AG09309 (cell line): ENCODE data around the gene MYT1.

Experiments
- DNase-seq: peaks from one replicate; pipeline ENCODE4 v3.0.0-alpha.2; 2010; ENCODE audit warnings: low read depth
- H3K4me3 ChIP-seq: 2 replicates; pipeline ENCODE4 v1.5.1; 2011; ENCODE audit warnings: mild to moderate bottlenecking, low read depth, low read length, moderate library complexity; ENCODE audit not compliant: control insufficient read depth
- CTCF ChIP-seq: IDR thresholded peaks from 2 replicates; pipeline ENCODE4 v1.5.1; 2011; ENCODE audit warnings: mild to moderate bottlenecking, low read depth, low read length, inconsistent platforms; ENCODE audit not compliant: insufficient read depth, control insufficient read depth; ENCODE audit errors: missing control alignments

MYT1 gene

GRCh38 chr20:64236137-64237088, 72.2 kb downstream of the MYT1 start:
- no peak for TF ChIP-seq CTCF
- no peak for DNase-seq
- no peak overlapping the region for H3K4me3 ChIP-seq

GRCh38 chr20:64237316-64237715, 73.1 kb downstream of the MYT1 start:
- no peak overlapping the region for H3K4me3 ChIP-seq
- DNase-seq = no peak
- TF ChIP-seq CTCF = no peak

- DNase-seq = no peak
- no peak overlapping the region for H3K4me3 ChIP-seq
- no peak for TF ChIP-seq CTCF
Observed at GRCh38 chr20:64238115-64238825, 74.0 kb downstream of the MYT1 start.

DNA sequence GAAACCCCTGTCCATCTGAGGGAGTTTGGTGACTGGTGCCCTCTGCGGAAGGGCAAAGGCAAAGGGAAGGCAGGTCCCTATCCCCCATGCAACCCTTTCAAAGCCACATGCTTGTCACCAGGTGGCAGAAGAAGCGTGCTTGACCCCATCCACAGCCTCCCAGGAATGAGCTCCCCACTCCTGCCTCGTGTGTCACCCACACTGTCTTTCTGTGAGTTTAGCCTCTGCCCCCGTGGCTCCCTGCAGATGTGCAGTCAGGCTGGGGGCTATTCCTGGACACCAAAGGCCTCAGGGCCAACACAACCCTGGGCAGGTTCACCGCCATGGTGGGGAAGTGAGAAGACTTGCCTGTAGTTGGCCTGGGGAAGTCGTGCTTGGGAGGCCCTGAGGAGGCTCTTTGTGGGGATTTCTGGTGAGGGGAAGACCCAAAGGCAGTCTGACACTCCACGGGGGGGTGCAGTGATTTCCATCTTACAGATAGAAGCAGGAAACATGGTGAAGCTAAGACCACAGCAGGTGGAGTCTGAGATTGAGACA, 74.7 kb downstream of the MYT1 start:
- no peak for DNase-seq
- no peak for TF ChIP-seq CTCF
- no peak overlapping the region for H3K4me3 ChIP-seq

GRCh38 chr20:64239449-64240242, 75.4 kb downstream of the MYT1 start:
- H3K4me3 ChIP-seq = no peak overlapping the region
- DNase-seq = no peak
- TF ChIP-seq CTCF = no peak
